GM12875 (cell line): ENCODE measurements around the gene CTNND2.

Experiments used
- H3K4me3 ChIP-seq: one replicate; pipeline ENCODE4 v1.5.1; 2011; ENCODE audit warnings: low read depth, low read length, control low read depth
- CTCF ChIP-seq: IDR thresholded peaks from 2 replicates; pipeline ENCODE4 v1.5.1; 2011; ENCODE audit warnings: low read depth, mild to moderate bottlenecking, control low read depth, inconsistent platforms, low read length, moderate library complexity, borderline replicate concordance; ENCODE audit not compliant: insufficient read depth

Gene CTNND2

GRCh38 chr5:11904265-11904906 is at the start of gene CTNND2:
CTNND2 (minus strand) TSS chr5:11904446; CDS start chr5:11903853, 593 bp downstream.
- H3K4me3 ChIP-seq, result no peak within 1 kb of the TSS
- no peak for TF ChIP-seq CTCF

GRCh38 chr5:11946317-11946716 is 42.1 kb upstream of the CTNND2 start:
- TF ChIP-seq CTCF, result no peak
- H3K4me3 ChIP-seq, result no peak overlapping the region

- no peak for TF ChIP-seq CTCF
- no peak overlapping the region for H3K4me3 ChIP-seq
These were observed 37.3 kb upstream of the CTNND2 start for GRCh38 chr5:11941566-11941965.

- no peak for TF ChIP-seq CTCF
- no peak overlapping the region for H3K4me3 ChIP-seq
These were observed 27.4 kb upstream of the CTNND2 start for GRCh38 chr5:11931638-11932037.

GRCh38 chr5:11928909-11929308 is 24.7 kb upstream of the CTNND2 start:
- TF ChIP-seq CTCF, result no peak
- H3K4me3 ChIP-seq, result no peak overlapping the region

- no peak for TF ChIP-seq CTCF
These were observed 21.5 kb upstream of the CTNND2 start for GRCh38 chr5:11925701-11926100.

GRCh38 chr5:11922394-11922793 is 18.1 kb upstream of the CTNND2 start:
- no peak overlapping the region for H3K4me3 ChIP-seq
- TF ChIP-seq CTCF, result no peak

More at GRCh38 chr5:11925701-11926100, 21.5 kb upstream of the CTNND2 start:
- no peak overlapping the region for H3K4me3 ChIP-seq
